Stimulated activated naive CD4-positive, alpha-beta T cell (primary cell): ENCODE data around the gene MED13L.

Source experiments
- DNase-seq, 6 experiments: peaks; one replicate each; lab custom pipeline; 2025; lab: John Stamatoyannopoulos, UW

Gene MED13L

GRCh38 chr12:116128779-116129178, 148.7 kb downstream of the MED13L start:
- no peak for DNase-seq

- no peak for DNase-seq
Observed at GRCh38 chr12:116127859-116128258, 149.6 kb downstream of the MED13L start.

- DNase-seq: no peak
Observed at GRCh38 chr12:116126610-116127009, 150.9 kb downstream of the MED13L start.

GRCh38 chr12:116125956-116126566, 151.4 kb downstream of the MED13L start:
- no peak for DNase-seq

- no peak for DNase-seq
Observed at GRCh38 chr12:116125084-116125483, 152.4 kb downstream of the MED13L start.

GRCh38 chr12:116123451-116124258, 153.8 kb downstream of the MED13L start:
- no peak for DNase-seq

GRCh38 chr12:116122628-116123027, 154.9 kb downstream of the MED13L start:
- no peak for DNase-seq

GRCh38 chr12:116121453-116121871, 156.0 kb downstream of the MED13L start:
- DNase-seq: no peak

GRCh38 chr12:116116650-116117424, 160.7 kb downstream of the MED13L start:
- no peak for DNase-seq

GRCh38 chr12:116113398-116114130, 163.9 kb downstream of the MED13L start:
- no peak for DNase-seq

GRCh38 chr12:116106870-116107269, 170.6 kb downstream of the MED13L start:
- DNase-seq: no peak

GRCh38 chr12:116104167-116104767, 173.2 kb downstream of the MED13L start:
- no peak for DNase-seq

GRCh38 chr12:116101991-116102390, 175.5 kb downstream of the MED13L start:
- DNase-seq: no peak

- no peak for DNase-seq
Observed at GRCh38 chr12:116099652-116100432, 177.7 kb downstream of the MED13L start.

- DNase-seq: no peak
Observed at GRCh38 chr12:116096874-116097273, 180.6 kb downstream of the MED13L start.

GRCh38 chr12:116094475-116094874, 183.0 kb downstream of the MED13L start:
- no peak for DNase-seq

GRCh38 chr12:116093915-116094314, 183.6 kb downstream of the MED13L start:
- DNase-seq: no peak

GRCh38 chr12:116092776-116093175, 184.7 kb downstream of the MED13L start:
- no peak for DNase-seq

- DNase-seq: no peak
Observed at GRCh38 chr12:116092162-116092561, 185.3 kb downstream of the MED13L start.

- DNase-seq: no peak
Observed at GRCh38 chr12:116091579-116091978, 185.9 kb downstream of the MED13L start.

- DNase-seq: no peak
Observed at GRCh38 chr12:116090516-116090915, 187.0 kb downstream of the MED13L start.
